GM13977 (cell line): ENCODE data around the gene THRB.

Experiments
- DNase-seq: peaks from one replicate; pipeline ENCODE4 v3.0.0; 2012; ENCODE audit warnings: low spot score
- CTCF ChIP-seq: IDR thresholded peaks from 2 replicates; pipeline ENCODE4 v1.5.1; 2012; ENCODE audit warnings: mild to moderate bottlenecking, control low read depth; ENCODE audit not compliant: insufficient read depth; ENCODE audit errors: extremely low read depth, missing control alignments
- in situ Hi-C: fragments of 300-500 bp; cut with MboI; formaldehyde crosslinking; loops from one replicate; pipeline ENCODE4 v1.12.0; 2022; ENCODE audit warnings: low sequenced_read_pairs, low pct_unique_long_range_greater_than_20kb, mixed read lengths, inconsistent platforms; ENCODE audit not compliant: unreplicated experiment

THRB gene

GRCh38 chr3:24258727-24259600, 235.7 kb downstream of the THRB start:
- no peak for TF ChIP-seq CTCF
- in situ Hi-C loops = no loop called here
- DNase-seq = no peak

- TF ChIP-seq CTCF = no peak
- in situ Hi-C loops = no loop called here
Observed at GRCh38 chr3:24258260-24258659, 236.4 kb downstream of the THRB start.

GRCh38 chr3:24255414-24255813, 239.2 kb downstream of the THRB start:
- no peak for DNase-seq
- in situ Hi-C loops = no loop called here
- TF ChIP-seq CTCF = no peak

More at GRCh38 chr3:24258260-24258659, 236.4 kb downstream of the THRB start:
- DNase-seq = no peak

- no peak for DNase-seq
- no peak for TF ChIP-seq CTCF
- in situ Hi-C loops = no loop called here
Observed at GRCh38 chr3:24254649-24255048, 240.0 kb downstream of the THRB start.

GRCh38 chr3:24253336-24253735, 241.3 kb downstream of the THRB start:
- no peak for DNase-seq

GRCh38 chr3:24249523-24249922, 245.1 kb downstream of the THRB start:
- in situ Hi-C loops = loop anchor here (25.0 kb wide), 2 partner anchors 262 to 362 kb away; no protein-coding TSS in a partner anchor
- no peak for TF ChIP-seq CTCF
- no peak for DNase-seq

More at GRCh38 chr3:24253336-24253735, 241.3 kb downstream of the THRB start:
- in situ Hi-C loops = no loop called here
- TF ChIP-seq CTCF = no peak
